HG03103 (cell line): ENCODE results near the gene TMCC3.
"Not testable (repeated sequence)": the region's sequence is repeated elsewhere in the genome, so short reads cannot be mapped to it uniquely, and the experiment has no call there.

Source experiments
- ATAC-seq: cut with Tn5 transposase; IDR thresholded peaks from one replicate; pipeline ENCODE4 v1.9.1; 2021; ENCODE audit warnings: low read depth; ENCODE audit not compliant: unreplicated experiment

Gene TMCC3, protein sequence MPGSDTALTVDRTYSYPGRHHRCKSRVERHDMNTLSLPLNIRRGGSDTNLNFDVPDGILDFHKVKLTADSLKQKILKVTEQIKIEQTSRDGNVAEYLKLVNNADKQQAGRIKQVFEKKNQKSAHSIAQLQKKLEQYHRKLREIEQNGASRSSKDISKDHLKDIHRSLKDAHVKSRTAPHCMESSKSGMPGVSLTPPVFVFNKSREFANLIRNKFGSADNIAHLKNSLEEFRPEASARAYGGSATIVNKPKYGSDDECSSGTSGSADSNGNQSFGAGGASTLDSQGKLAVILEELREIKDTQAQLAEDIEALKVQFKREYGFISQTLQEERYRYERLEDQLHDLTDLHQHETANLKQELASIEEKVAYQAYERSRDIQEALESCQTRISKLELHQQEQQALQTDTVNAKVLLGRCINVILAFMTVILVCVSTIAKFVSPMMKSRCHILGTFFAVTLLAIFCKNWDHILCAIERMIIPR

DNA sequence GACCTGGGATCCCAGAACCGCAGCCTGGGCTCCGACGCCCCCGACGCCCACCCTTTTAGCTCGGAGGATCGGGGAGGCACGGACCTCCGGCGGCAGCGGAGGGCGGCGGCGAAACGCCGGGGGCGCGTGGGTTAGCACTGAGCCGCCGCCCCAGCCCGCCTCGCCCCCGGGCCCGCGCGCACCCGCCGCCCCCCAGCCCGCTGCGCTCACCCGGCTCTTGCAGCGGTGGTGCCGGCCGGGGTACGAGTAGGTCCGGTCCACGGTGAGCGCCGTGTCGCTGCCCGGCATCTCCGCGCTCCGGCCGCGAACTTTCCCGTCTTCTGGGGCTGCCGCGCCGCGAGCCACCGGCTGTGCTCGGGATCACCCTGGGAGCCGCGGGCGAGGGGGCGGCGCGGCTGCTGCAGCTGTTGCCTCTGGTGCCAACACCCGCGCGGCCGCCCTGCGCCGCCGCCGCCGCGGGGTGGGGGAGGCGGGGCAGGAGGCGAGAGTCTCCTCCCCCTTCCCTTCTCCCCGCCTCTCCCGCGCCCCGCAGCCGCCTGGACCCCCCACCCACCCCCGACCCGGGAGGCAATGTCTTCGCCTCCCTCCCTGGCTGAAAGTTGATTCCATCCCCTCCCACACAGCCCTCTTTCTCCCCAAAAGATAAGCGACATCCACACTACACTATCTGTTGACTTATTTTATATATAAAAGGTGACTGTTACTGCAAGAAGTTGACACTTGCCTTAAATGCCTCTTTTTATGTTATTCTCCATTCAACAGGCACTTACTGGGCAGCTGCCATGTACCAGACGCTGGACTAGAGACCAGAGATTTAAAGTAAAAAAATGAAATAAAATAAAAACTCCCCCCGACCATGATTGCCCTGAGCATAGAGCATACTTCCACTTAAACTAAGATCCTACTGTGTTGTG, at the start of gene TMCC3:
TSS of gene TMCC3 (minus strand) at position 415 of the 914 bp plus-strand sequence. CDS start at position 288, 127 bp downstream.
- peak; percentile 60 for ATAC-seq

DNA sequence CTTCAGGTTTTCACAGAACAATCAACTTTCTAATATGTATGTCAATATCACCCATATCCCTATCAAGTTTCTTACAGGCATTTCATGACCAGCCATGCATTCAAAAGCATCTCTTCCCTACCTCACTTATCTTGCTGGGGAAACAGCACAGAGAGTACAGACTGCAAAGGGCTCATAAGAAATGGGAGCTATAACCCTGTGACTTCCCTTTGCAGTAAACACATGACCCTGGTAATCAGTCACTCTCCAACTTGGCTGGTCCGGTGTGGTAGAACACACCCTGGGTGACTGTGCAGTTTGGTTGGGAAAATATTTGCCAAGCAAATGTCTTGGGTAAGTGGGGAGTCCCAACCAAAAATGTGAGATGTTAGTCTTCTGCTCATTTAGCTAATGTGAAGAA, 49.4 kb upstream of the TMCC3 start:
- no peak for ATAC-seq

GRCh38 chr12:94698578-94698977, 48.2 kb upstream of the TMCC3 start:
- ATAC-seq: no peak

DNA sequence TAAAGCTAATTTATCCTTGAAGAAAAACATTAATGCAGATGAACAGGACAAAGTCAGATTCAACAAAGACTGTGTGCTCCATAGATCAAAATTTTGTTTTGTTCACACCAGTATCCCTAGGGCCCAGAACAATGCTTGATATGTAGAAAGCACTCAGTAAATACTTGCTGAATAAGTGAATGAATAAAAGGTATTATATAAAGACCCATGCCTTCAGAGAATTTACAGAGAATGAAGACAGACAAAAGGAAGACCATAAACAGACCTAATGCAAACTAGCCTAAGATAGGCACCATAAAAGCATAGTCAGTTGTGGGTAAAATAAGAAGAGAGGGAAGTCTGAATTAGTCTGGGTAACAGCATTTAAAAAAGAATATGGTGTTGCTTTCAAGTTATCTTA, 47.3 kb upstream of the TMCC3 start:
- no peak for ATAC-seq

- ATAC-seq: no peak
Measured at GRCh38 chr12:94694732-94695131, 44.4 kb upstream of the TMCC3 start.

GRCh38 chr12:94692826-94693225, 42.5 kb upstream of the TMCC3 start:
- ATAC-seq: not testable (repeated sequence)

DNA sequence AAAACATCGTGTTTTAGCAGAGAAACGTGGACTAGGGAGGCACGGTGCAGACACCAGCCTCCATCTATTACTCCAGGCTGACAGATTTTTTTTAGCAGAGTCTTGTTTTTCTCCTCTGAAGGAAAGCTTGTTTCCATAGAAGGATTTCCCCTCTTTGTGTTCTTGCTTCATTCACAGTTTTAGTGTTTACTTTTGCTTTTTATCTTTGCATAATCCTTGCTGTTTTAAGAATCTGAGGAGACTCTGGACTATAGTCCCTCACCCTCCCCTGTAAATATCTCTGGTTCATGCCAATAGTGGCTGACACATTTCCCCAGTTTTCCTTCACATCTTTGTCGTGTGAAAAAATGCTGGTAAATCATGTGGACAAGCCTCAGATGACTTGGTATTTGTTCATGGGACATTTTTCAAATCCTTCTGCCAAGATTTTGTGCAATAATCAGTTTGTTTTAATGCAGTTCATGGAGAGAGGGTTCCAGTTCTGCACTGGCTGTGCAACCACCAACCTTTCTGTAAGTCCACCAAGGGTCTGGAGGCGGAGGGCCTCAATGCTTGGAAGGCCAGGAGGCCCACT, 39.9 kb upstream of the TMCC3 start:
- ATAC-seq: no peak

- no peak for ATAC-seq
Measured at GRCh38 chr12:94689646-94690036, 39.3 kb upstream of the TMCC3 start.

DNA sequence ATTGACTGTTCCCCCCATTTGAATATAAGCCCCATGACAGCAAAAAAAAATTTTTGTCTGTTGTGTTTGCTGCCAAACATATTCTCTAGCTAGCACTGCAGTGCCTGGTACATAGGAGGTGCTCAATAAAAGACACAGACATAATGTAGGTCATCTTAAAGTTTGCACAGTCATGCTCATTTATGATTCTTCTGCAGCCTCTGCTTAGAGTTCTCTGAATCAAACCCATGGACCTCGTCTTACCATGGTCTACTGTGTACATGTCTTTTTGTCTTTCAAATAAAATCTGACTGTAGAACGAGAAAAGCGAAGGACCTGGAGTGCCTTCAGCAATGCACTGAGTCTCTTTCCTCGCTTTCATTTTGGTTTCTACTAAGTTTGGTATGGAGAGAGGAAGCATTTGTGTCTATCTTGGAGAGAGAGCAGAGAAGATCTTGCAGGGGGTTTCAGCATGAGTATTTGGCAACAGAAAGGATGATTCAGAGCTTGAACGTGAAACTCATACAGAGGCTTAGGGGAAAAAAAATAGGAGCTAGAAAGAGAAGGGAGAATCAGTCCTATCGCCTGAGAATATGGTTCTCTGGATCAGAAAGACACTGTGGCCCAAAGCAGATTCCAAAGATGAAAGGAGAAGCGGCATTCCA, 38.8 kb upstream of the TMCC3 start:
- ATAC-seq: peak; percentile 61

DNA sequence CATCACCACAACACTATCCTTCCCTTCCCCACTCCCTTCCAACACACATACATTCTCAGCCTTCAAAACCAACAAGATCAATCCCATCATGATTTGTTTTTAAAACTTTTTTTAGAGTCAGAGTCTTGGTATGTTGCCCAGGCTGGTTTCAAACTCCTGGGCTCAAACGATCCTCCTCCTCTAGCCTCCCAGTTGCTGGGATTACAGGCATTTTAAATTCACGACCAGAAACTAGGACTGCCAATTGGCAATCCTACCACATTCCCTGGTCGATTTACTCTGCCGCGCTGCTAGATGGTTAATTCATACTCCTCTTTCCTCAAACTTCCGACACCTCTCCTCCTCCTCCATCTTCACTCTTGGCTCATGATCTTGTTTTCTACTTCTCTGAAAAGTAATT, 37.5 kb upstream of the TMCC3 start:
- ATAC-seq: no peak

GRCh38 chr12:94686834-94687628, 36.7 kb upstream of the TMCC3 start:
- ATAC-seq: no peak

DNA sequence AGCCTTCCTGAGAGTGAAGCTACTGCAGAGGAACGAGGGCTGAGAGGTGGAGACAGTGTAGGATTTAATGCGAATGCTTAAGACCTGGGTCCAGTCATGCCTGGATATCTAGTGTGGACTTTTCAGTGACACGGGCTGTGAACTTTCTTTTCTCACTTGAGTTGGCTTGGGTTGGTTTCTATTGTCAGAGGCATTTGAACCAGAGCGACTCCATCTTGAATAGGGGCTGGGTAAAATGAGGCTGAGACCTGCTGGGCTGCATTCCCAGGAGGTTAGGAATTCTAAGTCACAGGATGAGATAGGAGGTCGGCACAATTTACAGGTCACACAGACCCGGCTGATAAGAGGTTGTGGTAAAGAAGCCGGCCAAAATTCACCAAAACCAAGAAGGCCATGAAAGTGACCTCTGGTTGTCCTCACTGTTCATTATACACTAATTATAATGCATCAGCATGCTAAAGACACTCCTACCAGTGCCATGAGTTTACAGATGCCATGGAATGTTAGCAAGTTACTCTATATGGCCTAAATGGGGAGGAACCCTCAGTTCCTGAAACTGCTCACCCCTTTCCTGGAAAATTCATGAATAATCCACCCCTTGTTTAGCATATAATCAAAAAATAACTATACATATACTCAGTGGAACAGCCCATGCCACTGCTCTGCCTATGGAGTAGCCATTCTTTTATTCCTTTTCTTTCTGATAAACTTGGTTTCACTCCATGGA, 34.2 kb upstream of the TMCC3 start:
- no peak for ATAC-seq

GRCh38 chr12:94679554-94680195, 29.3 kb upstream of the TMCC3 start:
- ATAC-seq: no peak

- no peak for ATAC-seq
Measured at GRCh38 chr12:94678849-94679248, 28.5 kb upstream of the TMCC3 start.

- ATAC-seq: no peak
Measured at GRCh38 chr12:94678379-94678778, 28.0 kb upstream of the TMCC3 start.

GRCh38 chr12:94677778-94678177, 27.4 kb upstream of the TMCC3 start:
- no peak for ATAC-seq

- ATAC-seq: no peak
Measured at GRCh38 chr12:94676922-94677321, 26.6 kb upstream of the TMCC3 start.

- ATAC-seq: peak; percentile 72
Measured at GRCh38 chr12:94676031-94676641, 25.8 kb upstream of the TMCC3 start.
